GM10266 (cell line): ENCODE measurements around the gene EPB41L4B.
A peak's percentile ranks its signal among the peaks of the same experiment; 100 is the strongest.

Experiments used
- DNase-seq: peaks from one replicate; pipeline ENCODE4 v3.0.0; 2012; ENCODE audit errors: extremely low spot score
- TF ChIP-seq, protein P1 (sequence below): IDR thresholded peaks from 2 replicates; pipeline ENCODE4 v1.5.1; 2012; ENCODE audit warnings: mild to moderate bottlenecking, low read depth; ENCODE audit not compliant: control insufficient read depth, insufficient read depth; ENCODE audit errors: missing control alignments

EPB41L4B gene

DNA sequence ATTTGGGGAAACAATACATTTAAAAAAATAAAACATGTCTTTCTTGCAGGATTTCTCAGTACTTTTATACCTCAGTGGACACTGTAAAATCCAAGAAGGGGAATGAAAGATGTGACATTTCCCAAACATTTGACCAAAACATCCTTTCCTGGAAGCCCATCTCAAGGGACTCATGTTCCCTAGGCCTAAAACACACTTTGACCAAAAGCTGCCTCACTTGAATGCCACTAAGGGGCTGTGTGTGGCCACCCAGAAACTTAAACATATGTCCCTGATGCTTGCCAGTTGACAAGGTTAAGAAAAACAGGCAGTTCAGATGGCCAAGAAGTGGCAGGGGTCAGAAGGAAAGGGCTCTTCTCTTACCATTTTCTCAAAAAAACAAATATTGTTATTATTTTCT, 73.6 kb downstream of the EPB41L4B start:
- DNase-seq: no peak
- TF ChIP-seq, protein P1, sequence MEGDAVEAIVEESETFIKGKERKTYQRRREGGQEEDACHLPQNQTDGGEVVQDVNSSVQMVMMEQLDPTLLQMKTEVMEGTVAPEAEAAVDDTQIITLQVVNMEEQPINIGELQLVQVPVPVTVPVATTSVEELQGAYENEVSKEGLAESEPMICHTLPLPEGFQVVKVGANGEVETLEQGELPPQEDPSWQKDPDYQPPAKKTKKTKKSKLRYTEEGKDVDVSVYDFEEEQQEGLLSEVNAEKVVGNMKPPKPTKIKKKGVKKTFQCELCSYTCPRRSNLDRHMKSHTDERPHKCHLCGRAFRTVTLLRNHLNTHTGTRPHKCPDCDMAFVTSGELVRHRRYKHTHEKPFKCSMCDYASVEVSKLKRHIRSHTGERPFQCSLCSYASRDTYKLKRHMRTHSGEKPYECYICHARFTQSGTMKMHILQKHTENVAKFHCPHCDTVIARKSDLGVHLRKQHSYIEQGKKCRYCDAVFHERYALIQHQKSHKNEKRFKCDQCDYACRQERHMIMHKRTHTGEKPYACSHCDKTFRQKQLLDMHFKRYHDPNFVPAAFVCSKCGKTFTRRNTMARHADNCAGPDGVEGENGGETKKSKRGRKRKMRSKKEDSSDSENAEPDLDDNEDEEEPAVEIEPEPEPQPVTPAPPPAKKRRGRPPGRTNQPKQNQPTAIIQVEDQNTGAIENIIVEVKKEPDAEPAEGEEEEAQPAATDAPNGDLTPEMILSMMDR: no peak

DNA sequence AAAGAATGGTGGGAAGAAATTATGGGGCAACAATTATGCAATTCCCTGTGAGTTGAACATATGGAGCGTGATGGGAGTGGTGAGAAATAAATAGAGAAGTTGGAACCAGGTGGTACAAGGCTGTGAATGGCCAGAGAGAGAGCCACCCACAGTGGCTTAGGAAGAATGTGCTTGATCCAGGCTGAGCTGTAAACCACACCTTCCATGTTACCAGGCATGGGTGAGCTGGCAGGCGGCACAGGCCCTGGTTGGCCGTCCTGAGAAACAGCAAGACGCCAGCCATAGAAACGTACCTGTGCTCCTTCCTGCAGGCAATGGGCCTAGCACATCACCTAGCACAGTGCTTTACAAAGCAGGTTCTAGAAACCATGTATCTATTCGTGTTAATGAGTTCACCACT, 74.3 kb downstream of the EPB41L4B start:
- TF ChIP-seq, protein P1: no peak
- no peak for DNase-seq

DNA sequence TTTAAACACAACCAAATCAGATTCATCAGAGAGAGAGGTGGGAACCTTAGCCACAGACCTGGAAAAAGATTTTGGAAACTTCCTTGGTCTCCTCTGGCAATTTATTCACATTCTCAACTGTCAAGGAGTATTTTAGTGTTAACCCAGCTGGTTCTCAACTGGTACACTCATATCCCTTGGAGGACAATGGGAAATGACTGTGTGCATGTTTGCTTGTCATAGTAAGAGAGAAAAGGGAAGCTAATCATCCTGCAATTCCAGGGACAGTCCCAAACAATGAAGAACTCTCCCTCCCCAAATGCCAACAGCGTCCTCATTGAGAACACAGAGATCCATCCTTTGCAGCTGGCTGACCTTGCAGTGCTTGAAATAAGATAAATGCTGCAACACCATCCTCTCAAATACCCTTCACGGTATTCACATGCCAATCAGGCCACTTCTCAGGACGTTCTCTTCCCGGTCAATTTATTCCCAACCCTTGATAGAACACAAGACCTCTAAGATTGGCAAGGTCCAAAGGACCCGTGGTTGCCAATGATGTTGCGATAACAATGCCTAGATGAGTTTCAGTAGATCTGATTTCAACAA, 75.5 kb downstream of the EPB41L4B start:
- TF ChIP-seq, protein P1: no peak
- DNase-seq: no peak

DNA sequence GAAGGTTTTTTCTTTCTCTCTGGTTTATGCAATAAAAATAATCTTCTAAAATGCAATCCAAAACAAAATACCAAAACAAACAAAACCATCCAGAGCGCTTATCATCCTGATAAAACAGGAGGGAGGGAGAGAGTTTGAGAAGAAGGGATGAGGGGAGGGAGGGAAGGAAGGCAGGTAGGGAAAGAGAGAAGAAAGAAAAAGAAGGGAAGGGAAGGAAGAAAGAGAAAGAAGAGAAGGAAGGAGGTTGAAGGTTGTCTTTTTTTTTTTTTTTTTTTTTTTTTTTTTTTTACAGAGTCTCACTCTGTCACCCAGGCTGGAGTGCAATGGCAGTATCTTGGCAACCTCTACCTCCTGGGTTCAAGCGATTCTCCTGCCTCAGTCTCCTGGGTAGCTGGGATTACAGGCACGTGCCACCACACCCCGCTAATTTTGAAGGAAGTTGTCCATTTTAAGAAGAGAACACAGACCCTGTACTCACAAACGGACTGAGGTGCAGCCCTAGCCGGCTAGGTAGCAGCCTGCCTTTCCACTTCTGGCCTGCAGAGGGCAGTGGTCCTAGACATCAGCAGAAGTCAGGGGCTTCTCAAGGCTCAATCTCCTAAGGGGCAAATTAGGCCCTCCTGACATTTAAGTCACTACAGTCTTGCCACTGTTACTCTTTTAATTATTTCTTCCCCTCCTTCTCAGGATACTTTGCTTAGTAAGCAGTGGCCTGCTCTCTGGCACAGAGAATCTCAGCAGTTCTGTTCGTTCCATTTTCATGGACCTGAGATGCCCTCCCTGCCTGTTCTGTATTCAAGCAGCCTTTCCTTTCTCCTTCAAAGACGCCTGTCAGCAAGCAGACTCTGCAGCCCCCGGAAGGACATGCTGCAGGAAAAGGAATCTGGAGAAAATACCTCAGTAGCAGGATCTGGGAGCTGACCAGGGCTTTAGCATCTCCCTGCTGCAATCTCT, 76.4 kb downstream of the EPB41L4B start:
- DNase-seq: peak; percentile 68
- TF ChIP-seq, protein P1: peak; percentile 98

DNA sequence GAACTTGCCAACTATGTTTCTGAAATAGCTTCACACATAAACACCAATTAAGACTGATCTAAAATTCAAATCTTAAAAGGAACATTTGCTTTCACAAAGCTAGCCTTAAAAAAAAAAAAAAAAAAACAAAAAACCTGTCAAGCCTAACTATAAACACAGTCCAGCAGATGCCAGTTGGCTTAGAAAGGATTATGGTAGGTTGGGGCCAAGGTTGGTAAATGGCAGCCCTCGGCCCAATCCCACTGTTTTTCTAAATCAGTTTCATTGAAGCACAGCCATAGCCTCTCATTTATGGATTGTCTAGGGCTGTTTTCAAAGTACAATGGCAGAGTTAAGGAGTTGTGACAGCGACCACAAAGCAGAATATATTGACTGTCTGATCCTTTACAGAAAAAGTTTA, 78.1 kb downstream of the EPB41L4B start:
- no peak for DNase-seq
- TF ChIP-seq, protein P1: no peak

DNA sequence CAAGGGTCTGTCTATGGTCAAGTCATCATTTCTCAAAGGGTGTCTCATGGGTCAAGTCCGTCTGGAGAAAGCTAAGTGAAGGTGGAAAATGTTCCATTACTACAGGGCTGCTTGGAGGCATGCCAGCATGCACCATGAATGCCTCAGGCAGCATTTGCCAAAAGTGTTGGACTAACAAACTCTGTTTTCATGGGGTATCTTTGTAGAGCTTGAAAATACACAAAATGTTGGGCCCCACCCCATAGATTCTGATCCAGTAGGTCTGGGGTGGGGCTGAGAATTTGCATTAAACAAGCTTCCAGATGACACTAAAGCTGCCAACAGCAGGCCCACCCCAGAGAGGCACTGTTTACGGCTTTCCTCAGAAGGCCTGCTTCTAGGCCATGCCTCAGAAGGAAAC, 78.8 kb downstream of the EPB41L4B start:
- TF ChIP-seq, protein P1: no peak

DNA sequence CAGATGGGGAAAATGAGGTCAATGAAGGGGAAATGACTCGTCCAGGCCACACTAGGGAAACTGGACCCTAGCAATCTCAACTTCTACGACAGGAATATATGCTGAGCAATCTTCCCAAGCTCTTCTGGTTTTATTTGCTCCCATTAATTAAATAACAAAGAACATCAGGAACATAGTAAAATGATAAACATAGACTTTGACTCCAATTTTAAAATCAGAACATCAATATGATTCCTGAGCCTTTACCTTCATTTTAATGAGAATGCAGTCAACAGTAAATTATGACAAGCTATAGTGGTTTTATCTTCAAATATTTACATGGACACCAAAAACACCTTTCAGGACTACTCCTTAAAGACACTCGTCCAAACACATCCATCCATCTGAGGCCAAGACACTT, 79.7 kb downstream of the EPB41L4B start:
- TF ChIP-seq, protein P1: no peak
- no peak for DNase-seq

More for the DNA sequence above, 78.8 kb downstream of the EPB41L4B start:
- no peak for DNase-seq
